Measurements from ENCODE around the gene SCAPER. TPM values are rescaled to one million over a fixed set of nuclear protein-coding genes. Genes with fewer than 3 reads are reported as not detected.

Gene SCAPER
- total and polyA plus RNA-seq, 2 of the 4 experiments (the other 2 are of a cell fraction): 2.9 to 9.7 TPM

GRCh38 chr15:76718863-76719262 lies 186.3 kb downstream of the SCAPER start:
- Histone ChIP-seq H2AK5ac (ENCODE audit: low read depth, low read length) (no peak overlapping the region), H3K14ac (replicated peaks; ENCODE audit: low read depth, low read length) (no peak overlapping the region), H3K27me3 (ENCODE audit: control insufficient read depth, insufficient read depth, low read length) (no peaks in the 10 kb centered on the region), H4K8ac (ENCODE audit: low read depth in 2 of 2, low read length in 2 of 2) (no peak overlapping the region), H4K20me1 (ENCODE audit: insufficient read depth, low read length) (no peaks in the 10 kb centered on the region), H3K4me3 (ENCODE audit: insufficient read depth, low read depth, low read length) (no peak overlapping the region), H3K4me1 (ENCODE audit: control insufficient read depth, insufficient read depth, low read length) (no peaks in the 10 kb centered on the region), H3K9ac (ENCODE audit: low read depth, low read length) (no peak overlapping the region), H3K4ac (ENCODE audit: low read depth, low read length) (no peak overlapping the region), H3K56ac (ENCODE audit: extremely low read depth, insufficient read depth, low read length) (no peak overlapping the region), H3K9me3 (ENCODE audit: control insufficient read depth, insufficient read depth, low read length) (peaks cover 8% of the 10 kb centered on the region), H3K23ac (ENCODE audit: low read depth, low read length) (no peak overlapping the region), H3K27ac (ENCODE audit: insufficient read depth, low read length) (no peak overlapping the region), H3K4me2 (ENCODE audit: low read depth, low read length) (no peak overlapping the region), H2AK9ac (replicated peaks; ENCODE audit: low read depth, low read length, poor library complexity) (no peak overlapping the region), H3K79me1 (ENCODE audit: low read depth in 1 of 2, low read length in 2 of 2) (peaks cover 0 to 5% of the 10 kb centered on the region in 2 experiments; a peak in 1 of 4 replicates), H4K5ac (ENCODE audit: low read depth, low read length) (no peak overlapping the region), H2BK120ac (ENCODE audit: low read depth, low read length) (no peak overlapping the region), H2BK20ac (ENCODE audit: low read depth, low read length) (no peak overlapping the region), H4K91ac (ENCODE audit: insufficient read depth, low read depth, low read length) (no peak overlapping the region), H2BK5ac (ENCODE audit: low read depth, low read length, poor library complexity, severe bottlenecking) (no peak overlapping the region), H3K36me3 (ENCODE audit: control insufficient read depth, insufficient read depth, low read length) (0 out of 2 replicates have a peak, but pooled peaks cover 1% of the 10 kb centered on the region), H2BK15ac (ENCODE audit: low read depth, low read length) (no peak overlapping the region), H3K18ac (ENCODE audit: low read depth, low read length) (no peak overlapping the region), H3K9me1 (ENCODE audit: insufficient read depth, low read length) (no peaks in the 10 kb centered on the region), H2AFZ (replicated peaks; ENCODE audit: low read length, poor library complexity) (no peak overlapping the region)
- intact Hi-C loops (cut with micrococcal nuclease): no loop called here
- CTCF ChIA-PET: no interaction called here
- no TSS peak for BruUV-seq (replicated peaks)
- POLR2A ChIA-PET (ENCODE audit: unreplicated experiment): no interaction called here
- in situ Hi-C loops (cut with MboI; ENCODE audit: low sequenced_read_pairs): no loop called here
- TF ChIP-seq CEBPB (IDR thresholded peaks at IDR 0.05; ENCODE audit: low read depth, low read length) (no peak), NFE2L2 (IDR thresholded peaks at IDR 0.05; ENCODE audit: low read depth, low read length) (no peak), MAFK (IDR thresholded peaks at IDR 0.05; ENCODE audit: low read depth, low read length) (no peak), CHD1 (IDR thresholded peaks at IDR 0.05; ENCODE audit: low read depth, low read length) (no peak), RCOR1 (IDR thresholded peaks at IDR 0.05; ENCODE audit: insufficient replicate concordance, low read length) (no peak), ELK1 (IDR thresholded peaks at IDR 0.05; ENCODE audit: borderline replicate concordance, low read depth, low read length) (no peak), RAD21 (IDR thresholded peaks at IDR 0.05; ENCODE audit: low read length) (no peak), RFX5 (IDR thresholded peaks at IDR 0.05; ENCODE audit: low read depth, low read length) (no peak), SMC3 (IDR thresholded peaks at IDR 0.05; ENCODE audit: low read depth, low read length) (no peak), USF2 (IDR thresholded peaks at IDR 0.05; ENCODE audit: low read depth, low read length) (no peak), POLR2A (IDR thresholded peaks at IDR 0.05; ENCODE audit: low read depth, low read length) (no peak), BHLHE40 (IDR thresholded peaks at IDR 0.05; ENCODE audit: low read depth, low read length) (no peak), MXI1 (IDR thresholded peaks at IDR 0.05; ENCODE audit: borderline replicate concordance, low read depth, low read length) (no peak), MAZ (IDR thresholded peaks at IDR 0.05; ENCODE audit: borderline replicate concordance, low read depth, low read length) (no peak), FOS (IDR thresholded peaks at IDR 0.05; ENCODE audit: low read depth, low read length) (no peak), CTCF (conservative IDR thresholded peaks at IDR 0.05; ENCODE audit: low read depth, low read length) (no peak)
- DNase-seq (no peak), ATAC-seq (ENCODE audit: low read depth) (no peak)
- dilution Hi-C loops (cut with HindIII; ENCODE audit: low sequenced_read_pairs, unreplicated experiment): no loop called here
